ENCODE results near the gene IL11RA. TPM values are rescaled to one million over a fixed set of nuclear protein-coding genes. Genes with fewer than 3 reads are reported as not detected.
A peak's percentile ranks its signal among the peaks of the same experiment; 100 is the strongest.

IL11RA gene
- total RNA-seq (2014; rRNA removed; shearing (Covaris generic); ENCODE audit: low replicate concordance): 0.32 and 1.6 TPM in 2 replicates

GRCh38 chr9:34651876-34652601 is at the start of gene IL11RA:
Gene IL11RA, plus strand, starts transcription at chr9:34652185. Its CDS starts 3,033 bp downstream, at chr9:34655218.
- in situ Hi-C loops (cut with HindIII; ENCODE audit: low pct_unique_long_range_greater_than_20kb, low sequenced_read_pairs): no loop called here
- peak; percentile 90 for DNase-seq (ENCODE audit: low read depth)

- in situ Hi-C loops (cut with HindIII; ENCODE audit: low pct_unique_long_range_greater_than_20kb, low sequenced_read_pairs): no loop called here
- DNase-seq (ENCODE audit: low read depth): peak; percentile 51
Observed at GRCh38 chr9:34603610-34604231, 48.3 kb upstream of the IL11RA start.

GRCh38 chr9:34606190-34606589 is 45.8 kb upstream of the IL11RA start:
- DNase-seq (ENCODE audit: low read depth): no peak
- in situ Hi-C loops (cut with HindIII; ENCODE audit: low pct_unique_long_range_greater_than_20kb, low sequenced_read_pairs): no loop called here

GRCh38 chr9:34606905-34607304 is 45.1 kb upstream of the IL11RA start:
- DNase-seq (ENCODE audit: low read depth): no peak
- in situ Hi-C loops (cut with HindIII; ENCODE audit: low pct_unique_long_range_greater_than_20kb, low sequenced_read_pairs): no loop called here

GRCh38 chr9:34607331-34607730 is 44.7 kb upstream of the IL11RA start:
- in situ Hi-C loops (cut with HindIII; ENCODE audit: low pct_unique_long_range_greater_than_20kb, low sequenced_read_pairs): no loop called here
- DNase-seq (ENCODE audit: low read depth): no peak

- in situ Hi-C loops (cut with HindIII; ENCODE audit: low pct_unique_long_range_greater_than_20kb, low sequenced_read_pairs): no loop called here
- no peak for DNase-seq (ENCODE audit: low read depth)
Observed at GRCh38 chr9:34610434-34611206, 41.4 kb upstream of the IL11RA start.

GRCh38 chr9:34611251-34611810 is 40.7 kb upstream of the IL11RA start:
- DNase-seq (ENCODE audit: low read depth): no peak
- in situ Hi-C loops (cut with HindIII; ENCODE audit: low pct_unique_long_range_greater_than_20kb, low sequenced_read_pairs): no loop called here

GRCh38 chr9:34611811-34612787 is 39.9 kb upstream of the IL11RA start, which contains the start of gene RPP25L:
Gene RPP25L, minus strand, starts transcription at chr9:34612097. Its CDS starts 801 bp downstream, at chr9:34611296.
- DNase-seq (ENCODE audit: low read depth): peak; percentile 69
- in situ Hi-C loops (cut with HindIII; ENCODE audit: low pct_unique_long_range_greater_than_20kb, low sequenced_read_pairs): no loop called here

- in situ Hi-C loops (cut with HindIII; ENCODE audit: low pct_unique_long_range_greater_than_20kb, low sequenced_read_pairs): no loop called here
- DNase-seq (ENCODE audit: low read depth): peak; percentile 56
Observed at GRCh38 chr9:34612788-34613390, 39.1 kb upstream of the IL11RA start.

GRCh38 chr9:34615132-34615531 is 36.9 kb upstream of the IL11RA start:
- in situ Hi-C loops (cut with HindIII; ENCODE audit: low pct_unique_long_range_greater_than_20kb, low sequenced_read_pairs): no loop called here
- DNase-seq (ENCODE audit: low read depth): no peak

- DNase-seq (ENCODE audit: low read depth): peak; percentile 68
- in situ Hi-C loops (cut with HindIII; ENCODE audit: low pct_unique_long_range_greater_than_20kb, low sequenced_read_pairs): no loop called here
Observed at GRCh38 chr9:34620061-34620994, 31.7 kb upstream of the IL11RA start, which contains the start of gene DCTN3. Gene DCTN3, minus strand, starts transcription at chr9:34620495. Its CDS starts 31 bp downstream, at chr9:34620464.

- no peak for DNase-seq (ENCODE audit: low read depth)
- in situ Hi-C loops (cut with HindIII; ENCODE audit: low pct_unique_long_range_greater_than_20kb, low sequenced_read_pairs): no loop called here
Observed at GRCh38 chr9:34623374-34624235, 28.4 kb upstream of the IL11RA start.

GRCh38 chr9:34624475-34625185 is 27.4 kb upstream of the IL11RA start:
- no peak for DNase-seq (ENCODE audit: low read depth)

GRCh38 chr9:34625186-34625486 is 26.8 kb upstream of the IL11RA start:
- no peak for DNase-seq (ENCODE audit: low read depth)
- in situ Hi-C loops (cut with HindIII; ENCODE audit: low pct_unique_long_range_greater_than_20kb, low sequenced_read_pairs): no loop called here

More at GRCh38 chr9:34624475-34625185, 27.4 kb upstream of the IL11RA start:
- in situ Hi-C loops (cut with HindIII; ENCODE audit: low pct_unique_long_range_greater_than_20kb, low sequenced_read_pairs): no loop called here

Measured in Caki2 (cell line).